Measurements from ENCODE around the gene CCR5AS.

CCR5AS gene

DNA sequence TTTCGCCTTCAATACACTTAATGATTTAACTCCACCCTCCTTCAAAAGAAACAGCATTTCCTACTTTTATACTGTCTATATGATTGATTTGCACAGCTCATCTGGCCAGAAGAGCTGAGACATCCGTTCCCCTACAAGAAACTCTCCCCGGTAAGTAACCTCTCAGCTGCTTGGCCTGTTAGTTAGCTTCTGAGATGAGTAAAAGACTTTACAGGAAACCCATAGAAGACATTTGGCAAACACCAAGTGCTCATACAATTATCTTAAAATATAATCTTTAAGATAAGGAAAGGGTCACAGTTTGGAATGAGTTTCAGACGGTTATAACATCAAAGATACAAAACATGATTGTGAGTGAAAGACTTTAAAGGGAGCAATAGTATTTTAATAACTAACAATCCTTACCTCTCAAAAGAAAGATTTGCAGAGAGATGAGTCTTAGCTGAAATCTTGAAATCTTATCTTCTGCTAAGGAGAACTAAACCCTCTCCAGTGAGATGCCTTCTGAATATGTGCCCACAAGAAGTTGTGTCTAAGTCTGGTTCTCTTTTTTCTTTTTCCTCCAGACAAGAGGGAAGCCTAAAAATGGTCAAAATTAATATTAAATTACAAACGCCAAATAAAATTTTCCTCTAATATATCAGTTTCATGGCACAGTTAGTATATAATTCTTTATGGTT, 35.9 kb downstream of the CCR5AS start, which contains the start of gene CCR5:
CCR5 (plus strand) TSS at position 108 of the 680 bp plus-strand sequence. CDS start 1,957 bp downstream, outside the sequence.
- no peak within 1 kb of the TSS for H3K4me3 ChIP-seq (replicated peaks; ENCODE audit: low read depth, low read length)
- TF ChIP-seq, protein P1, sequence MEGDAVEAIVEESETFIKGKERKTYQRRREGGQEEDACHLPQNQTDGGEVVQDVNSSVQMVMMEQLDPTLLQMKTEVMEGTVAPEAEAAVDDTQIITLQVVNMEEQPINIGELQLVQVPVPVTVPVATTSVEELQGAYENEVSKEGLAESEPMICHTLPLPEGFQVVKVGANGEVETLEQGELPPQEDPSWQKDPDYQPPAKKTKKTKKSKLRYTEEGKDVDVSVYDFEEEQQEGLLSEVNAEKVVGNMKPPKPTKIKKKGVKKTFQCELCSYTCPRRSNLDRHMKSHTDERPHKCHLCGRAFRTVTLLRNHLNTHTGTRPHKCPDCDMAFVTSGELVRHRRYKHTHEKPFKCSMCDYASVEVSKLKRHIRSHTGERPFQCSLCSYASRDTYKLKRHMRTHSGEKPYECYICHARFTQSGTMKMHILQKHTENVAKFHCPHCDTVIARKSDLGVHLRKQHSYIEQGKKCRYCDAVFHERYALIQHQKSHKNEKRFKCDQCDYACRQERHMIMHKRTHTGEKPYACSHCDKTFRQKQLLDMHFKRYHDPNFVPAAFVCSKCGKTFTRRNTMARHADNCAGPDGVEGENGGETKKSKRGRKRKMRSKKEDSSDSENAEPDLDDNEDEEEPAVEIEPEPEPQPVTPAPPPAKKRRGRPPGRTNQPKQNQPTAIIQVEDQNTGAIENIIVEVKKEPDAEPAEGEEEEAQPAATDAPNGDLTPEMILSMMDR (IDR thresholded peaks at IDR 0.05; ENCODE audit: low read depth, low read length, missing control alignments) = no peak
- DNase-seq (ENCODE audit: extremely low read depth, low read depth) = no peak

DNA sequence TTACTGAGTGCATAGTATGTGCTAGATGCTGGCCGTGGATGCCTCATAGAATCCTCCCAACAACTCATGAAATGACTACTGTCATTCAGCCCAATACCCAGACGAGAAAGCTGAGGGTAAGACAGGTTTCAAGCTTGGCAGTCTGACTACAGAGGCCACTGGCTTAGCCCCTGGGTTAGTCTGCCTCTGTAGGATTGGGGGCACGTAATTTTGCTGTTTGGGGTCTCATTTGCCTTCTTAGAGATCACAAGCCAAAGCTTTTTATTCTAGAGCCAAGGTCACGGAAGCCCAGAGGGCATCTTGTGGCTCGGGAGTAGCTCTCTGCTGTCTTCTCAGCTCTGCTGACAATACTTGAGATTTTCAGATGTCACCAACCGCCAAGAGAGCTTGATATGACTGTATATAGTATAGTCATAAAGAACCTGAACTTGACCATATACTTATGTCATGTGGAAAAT, 37.2 kb downstream of the CCR5AS start:
- TF ChIP-seq, protein P1 (IDR thresholded peaks at IDR 0.05; ENCODE audit: low read depth, low read length, missing control alignments) = no peak
- no peak for DNase-seq (ENCODE audit: extremely low read depth, low read depth)
- H3K4me3 ChIP-seq (replicated peaks; ENCODE audit: low read depth, low read length) = no peak overlapping the region

DNA sequence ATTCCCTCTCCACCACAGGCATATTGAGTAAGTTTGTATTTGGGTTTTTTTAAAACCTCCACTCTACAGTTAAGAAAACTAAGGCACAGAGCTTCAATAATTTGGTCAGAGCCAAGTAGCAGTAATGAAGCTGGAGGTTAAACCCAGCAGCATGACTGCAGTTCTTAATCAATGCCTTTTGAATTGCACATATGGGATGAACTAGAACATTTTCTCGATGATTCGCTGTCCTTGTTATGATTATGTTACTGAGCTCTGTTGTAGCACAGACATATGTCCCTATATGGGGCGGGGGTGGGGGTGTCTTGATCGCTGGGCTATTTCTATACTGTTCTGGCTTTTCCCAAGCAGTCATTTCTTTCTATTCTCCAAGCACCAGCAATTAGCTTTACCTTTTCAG, 37.7 kb downstream of the CCR5AS start:
- no peak overlapping the region for H3K4me3 ChIP-seq (replicated peaks; ENCODE audit: low read depth, low read length)
- TF ChIP-seq, protein P1 (IDR thresholded peaks at IDR 0.05; ENCODE audit: low read depth, low read length, missing control alignments) = no peak
- DNase-seq (ENCODE audit: extremely low read depth, low read depth) = no peak

DNA sequence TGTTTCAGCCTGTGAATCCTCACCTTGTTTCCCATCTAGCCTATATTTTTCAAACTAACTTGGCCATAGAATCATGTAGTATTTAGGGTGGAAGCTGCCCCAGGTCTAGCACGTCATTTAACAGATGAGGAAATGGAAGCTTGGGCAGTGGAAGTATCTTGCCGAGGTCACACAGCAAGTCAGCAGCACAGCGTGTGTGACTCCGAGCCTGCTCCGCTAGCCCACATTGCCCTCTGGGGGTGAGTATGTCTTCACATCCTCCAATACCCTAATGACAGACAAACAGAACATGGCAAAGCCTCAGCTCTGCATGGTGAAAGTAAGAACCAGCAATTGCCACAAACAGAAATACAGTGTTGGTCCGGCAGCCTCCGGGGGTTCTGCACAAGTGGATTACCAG, 38.3 kb downstream of the CCR5AS start:
- no peak for DNase-seq (ENCODE audit: extremely low read depth, low read depth)
- TF ChIP-seq, protein P1 (IDR thresholded peaks at IDR 0.05; ENCODE audit: low read depth, low read length, missing control alignments) = peak; percentile 5
- no peak overlapping the region for H3K4me3 ChIP-seq (replicated peaks; ENCODE audit: low read depth, low read length)

DNA sequence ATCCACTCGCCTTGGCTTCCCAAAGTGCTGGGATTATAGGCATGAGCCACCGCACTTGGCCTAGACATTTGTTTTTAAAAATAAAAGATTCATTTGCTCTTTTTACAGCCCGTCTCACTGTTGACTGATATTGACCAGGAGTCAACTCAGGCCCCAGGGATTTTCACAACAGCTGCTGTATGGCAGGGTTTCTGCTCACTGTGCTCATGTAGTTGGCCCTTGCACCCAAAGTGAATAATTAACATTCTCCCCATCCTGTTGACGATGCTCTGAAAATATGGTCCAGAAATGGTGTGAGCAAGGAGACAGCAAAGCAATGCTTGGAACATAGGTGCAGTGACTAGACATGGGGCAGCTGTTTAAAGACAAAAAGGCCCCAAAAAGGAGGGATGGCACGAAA, 39.1 kb downstream of the CCR5AS start:
- H3K4me3 ChIP-seq (replicated peaks; ENCODE audit: low read depth, low read length) = no peak overlapping the region
- no peak for DNase-seq (ENCODE audit: extremely low read depth, low read depth)
- TF ChIP-seq, protein P1 (IDR thresholded peaks at IDR 0.05; ENCODE audit: low read depth, low read length, missing control alignments) = no peak

DNA sequence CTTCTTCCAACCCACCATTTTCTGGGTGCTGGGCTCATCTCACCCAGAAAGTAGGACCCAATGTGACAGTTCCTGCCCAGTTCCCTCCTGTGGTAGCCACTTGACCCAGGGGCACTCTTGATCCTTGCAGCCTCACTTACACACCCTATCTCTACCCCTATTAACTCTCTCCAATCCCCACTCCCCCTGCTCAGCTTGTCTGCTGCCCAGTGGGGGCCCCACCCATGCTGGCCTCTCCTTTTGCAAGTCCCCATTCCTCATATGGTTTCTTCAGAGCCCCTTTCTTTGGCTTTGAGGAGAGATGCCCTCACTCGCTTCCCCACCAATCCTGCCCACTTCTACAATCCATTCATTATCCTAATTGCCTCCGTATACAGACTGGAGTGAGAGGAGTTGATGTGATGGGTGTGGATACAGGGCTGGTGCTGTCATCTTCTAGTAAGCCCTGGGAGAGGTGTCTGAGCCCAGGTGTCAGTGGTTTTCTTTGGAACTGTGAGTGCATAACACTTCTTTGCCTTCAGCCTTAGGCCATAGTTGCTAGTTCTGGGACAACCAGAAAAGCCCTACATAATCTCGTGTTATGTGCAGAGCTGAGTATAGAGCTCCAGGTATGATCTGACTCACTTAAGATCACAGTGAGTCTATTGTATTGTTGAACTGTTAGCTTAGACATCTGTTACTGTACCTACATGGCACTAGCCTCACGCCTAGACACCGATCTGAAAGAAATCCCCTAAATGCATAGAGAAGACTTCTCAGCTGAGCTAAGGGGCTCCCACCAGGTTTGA, 40.9 kb downstream of the CCR5AS start:
- no peak overlapping the region for H3K4me3 ChIP-seq (replicated peaks; ENCODE audit: low read depth, low read length)
- no peak for DNase-seq (ENCODE audit: extremely low read depth, low read depth)
- TF ChIP-seq, protein P1 (IDR thresholded peaks at IDR 0.05; ENCODE audit: low read depth, low read length, missing control alignments) = no peak
